Chondrocyte (in vitro differentiated cells): Measurements from ENCODE around the gene SLC6A7. TPM values are rescaled to one million over a fixed set of nuclear protein-coding genes. Genes with fewer than 3 reads are reported as not detected.
A peak's percentile ranks its signal among the peaks of the same experiment; 100 is the strongest.

ENCODE experiments used
- DNase-seq: peaks from one replicate; pipeline ENCODE4 v3.0.0; 2021; ENCODE audit warnings: mixed read lengths, low spot score
- H3K27ac Mint-ChIP-seq: one replicate; pipeline ENCODE4 v1.8.0; 2021; ENCODE audit warnings: mild to moderate bottlenecking, moderate library complexity, mixed read lengths; ENCODE audit not compliant: unreplicated experiment
- H3K27me3 Mint-ChIP-seq: 2 replicates; pipeline ENCODE4 v1.8.0; 2021; ENCODE audit warnings: low read depth, mixed read lengths
- H3K36me3 Mint-ChIP-seq: 2 replicates; pipeline ENCODE4 v1.8.0; 2021; ENCODE audit warnings: low read depth, mixed read lengths
- H3K4me1 Mint-ChIP-seq: 2 replicates; pipeline ENCODE4 v1.8.0; 2021; ENCODE audit warnings: low read depth, mild to moderate bottlenecking, mixed read lengths
- H3K4me3 Mint-ChIP-seq: one replicate; pipeline ENCODE4 v1.8.0; 2021; ENCODE audit warnings: mild to moderate bottlenecking, moderate library complexity, mixed read lengths; ENCODE audit not compliant: unreplicated experiment
- H3K9me3 Mint-ChIP-seq: 2 replicates; pipeline ENCODE4 v1.8.0; 2021; ENCODE audit warnings: low read depth, mixed read lengths
- CTCF ChIP-seq: fragments of 200-600 bp; sonication (generic); IDR thresholded peaks from 2 replicates; pipeline ENCODE4 v1.5.0; 2021; ENCODE audit warnings: antibody characterized with exemption, mild to moderate bottlenecking, moderate library complexity
- total RNA-seq: library from RNA; stranded (reverse); gene quantifications from 3 replicates; pipeline ENCODE4 v1.2.1, GENCODE V29; 2021

Gene SLC6A7
- total RNA-seq, 1 donor from 2014 or later, result not detected

- Mint-ChIP-seq H3K27me3 (peaks cover 18% of the 10 kb centered on the region), H3K9me3 (no peaks in the 10 kb centered on the region), H3K27ac (no peak overlapping the region), H3K4me3 (no peak overlapping the region), H3K4me1 (peaks cover 19% of the 10 kb centered on the region), H3K36me3 (no peaks in the 10 kb centered on the region)
- no peak for DNase-seq
- TF ChIP-seq CTCF, result no peak
These were observed 23.7 kb upstream of the SLC6A7 start for GRCh38 chr5:150166037-150166649.

GRCh38 chr5:150166650-150167511, 23.0 kb upstream of the SLC6A7 start, which contains the start of gene CDX1:
TSS of gene CDX1 (plus strand) at chr5:150166778. CDS start at chr5:150166877, 99 bp downstream.
- TF ChIP-seq CTCF, result no peak
- no peak for DNase-seq
- Mint-ChIP-seq H3K36me3 (no peaks in the 10 kb centered on the region), H3K27me3 (peaks cover 18% of the 10 kb centered on the region), H3K27ac (no peak within 1 kb of the TSS), H3K4me1 (peaks cover 14% of the 10 kb centered on the region), H3K4me3 (no peak within 1 kb of the TSS), H3K9me3 (no peaks in the 10 kb centered on the region)

- Mint-ChIP-seq H3K9me3 (no peaks in the 10 kb centered on the region), H3K4me3 (no peak overlapping the region), H3K36me3 (no peaks in the 10 kb centered on the region), H3K27ac (no peak overlapping the region), H3K4me1 (peaks cover 14% of the 10 kb centered on the region), H3K27me3 (peaks cover 21% of the 10 kb centered on the region)
- TF ChIP-seq CTCF, result no peak
- DNase-seq, result no peak
These were observed 22.4 kb upstream of the SLC6A7 start for GRCh38 chr5:150167512-150167850.

- Mint-ChIP-seq H3K27me3 (peaks cover 21% of the 10 kb centered on the region), H3K9me3 (no peaks in the 10 kb centered on the region), H3K4me3 (no peak overlapping the region), H3K36me3 (no peaks in the 10 kb centered on the region), H3K27ac (no peak overlapping the region), H3K4me1 (peaks cover 14% of the 10 kb centered on the region)
- DNase-seq, result no peak
- peak; percentile 33 for TF ChIP-seq CTCF
These were observed 22.0 kb upstream of the SLC6A7 start for GRCh38 chr5:150167908-150168307.

- H3K27ac Mint-ChIP-seq, result no peak overlapping the region
- TF ChIP-seq CTCF, result no peak
- H3K9me3 Mint-ChIP-seq, result no peaks in the 10 kb centered on the region
- no peak for DNase-seq
- no peak overlapping the region for H3K4me3 Mint-ChIP-seq
- H3K27me3 Mint-ChIP-seq, result peaks cover 23% of the 10 kb centered on the region
- H3K4me1 Mint-ChIP-seq, result peaks cover 9% of the 10 kb centered on the region
- H3K36me3 Mint-ChIP-seq, result no peaks in the 10 kb centered on the region
These were observed 21.0 kb upstream of the SLC6A7 start for GRCh38 chr5:150168864-150169263.
